Fibroblast of the aortic adventitia (primary cell): ENCODE data around the gene DPEP3. TPM values are rescaled to one million over a fixed set of nuclear protein-coding genes. Genes with fewer than 3 reads are reported as not detected.
"Not testable (repeated sequence)": the region's sequence is repeated elsewhere in the genome, so short reads cannot be mapped to it uniquely, and the experiment has no call there.

Source experiments
- DNase-seq: peaks from one replicate; pipeline ENCODE4 v3.0.0-alpha.2; 2010; ENCODE audit warnings: low read depth
- H3K4me3 ChIP-seq: 2 replicates; pipeline ENCODE4 v1.5.1; 2011; ENCODE audit warnings: low read depth, mild to moderate bottlenecking, control low read depth, low read length, moderate library complexity
- total RNA-seq: library from RNA; depleted of rRNA; stranded (reverse); fragments of >200 nt; gene quantifications from 2 replicates; pipeline ENCODE4 v1.2.3, GENCODE V29; 2012; ENCODE audit warnings: low replicate concordance
- TF ChIP-seq, protein P1 (sequence below): IDR thresholded peaks from 2 replicates; pipeline ENCODE4 v1.5.1; 2011; ENCODE audit warnings: mild to moderate bottlenecking, low read length, control low read depth, inconsistent platforms; ENCODE audit not compliant: insufficient read depth

Gene DPEP3
- total RNA-seq, 1 donor = not detected

DNA sequence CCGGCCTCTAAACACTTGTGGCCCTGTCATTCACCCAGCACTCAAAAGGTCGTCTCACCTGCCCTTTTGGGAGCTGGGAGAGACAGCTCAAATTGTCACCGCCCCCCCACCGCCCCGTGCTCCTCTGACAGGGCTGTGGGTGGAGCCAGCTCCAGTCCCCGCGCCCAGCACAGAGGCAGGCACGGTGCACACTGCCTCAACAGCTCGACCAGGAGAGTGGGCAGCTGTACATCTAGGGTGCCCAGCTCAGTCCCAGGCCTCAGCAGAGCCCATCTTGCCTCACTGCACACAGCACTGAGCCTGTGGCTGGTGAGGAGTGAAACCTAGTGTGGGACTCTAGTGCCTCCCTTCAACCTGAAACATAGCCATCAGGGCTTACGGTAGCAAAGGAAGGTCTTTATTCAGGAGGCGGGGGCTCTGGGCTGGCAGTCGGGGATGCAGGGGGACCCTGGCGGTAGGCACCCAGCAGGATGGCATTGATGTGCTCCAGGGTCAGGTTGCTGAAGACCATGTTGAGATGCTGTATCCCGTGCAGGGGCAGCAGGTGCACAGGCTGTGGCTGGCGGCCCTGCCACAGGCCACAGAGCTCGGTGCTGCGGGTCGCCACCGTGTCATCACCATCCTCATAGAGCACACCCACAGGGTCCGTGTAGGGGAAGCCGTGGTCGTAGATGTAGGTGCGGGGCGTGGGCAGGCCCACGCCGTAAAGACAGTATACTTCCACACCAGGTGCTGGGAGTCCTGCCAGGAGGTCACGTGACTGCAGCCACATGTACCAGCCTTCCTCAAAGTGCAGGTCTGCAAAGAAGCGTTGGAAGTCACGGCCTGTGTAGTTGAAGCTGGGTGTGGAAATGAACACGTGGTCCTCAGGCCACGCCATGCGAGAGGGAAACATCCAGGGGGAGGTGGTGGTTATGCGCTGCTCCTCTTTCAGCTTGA is 40.5 kb downstream of the DPEP3 start:
- no peak overlapping the region for H3K4me3 ChIP-seq
- TF ChIP-seq, protein P1, sequence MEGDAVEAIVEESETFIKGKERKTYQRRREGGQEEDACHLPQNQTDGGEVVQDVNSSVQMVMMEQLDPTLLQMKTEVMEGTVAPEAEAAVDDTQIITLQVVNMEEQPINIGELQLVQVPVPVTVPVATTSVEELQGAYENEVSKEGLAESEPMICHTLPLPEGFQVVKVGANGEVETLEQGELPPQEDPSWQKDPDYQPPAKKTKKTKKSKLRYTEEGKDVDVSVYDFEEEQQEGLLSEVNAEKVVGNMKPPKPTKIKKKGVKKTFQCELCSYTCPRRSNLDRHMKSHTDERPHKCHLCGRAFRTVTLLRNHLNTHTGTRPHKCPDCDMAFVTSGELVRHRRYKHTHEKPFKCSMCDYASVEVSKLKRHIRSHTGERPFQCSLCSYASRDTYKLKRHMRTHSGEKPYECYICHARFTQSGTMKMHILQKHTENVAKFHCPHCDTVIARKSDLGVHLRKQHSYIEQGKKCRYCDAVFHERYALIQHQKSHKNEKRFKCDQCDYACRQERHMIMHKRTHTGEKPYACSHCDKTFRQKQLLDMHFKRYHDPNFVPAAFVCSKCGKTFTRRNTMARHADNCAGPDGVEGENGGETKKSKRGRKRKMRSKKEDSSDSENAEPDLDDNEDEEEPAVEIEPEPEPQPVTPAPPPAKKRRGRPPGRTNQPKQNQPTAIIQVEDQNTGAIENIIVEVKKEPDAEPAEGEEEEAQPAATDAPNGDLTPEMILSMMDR = no peak
- no peak for DNase-seq

DNA sequence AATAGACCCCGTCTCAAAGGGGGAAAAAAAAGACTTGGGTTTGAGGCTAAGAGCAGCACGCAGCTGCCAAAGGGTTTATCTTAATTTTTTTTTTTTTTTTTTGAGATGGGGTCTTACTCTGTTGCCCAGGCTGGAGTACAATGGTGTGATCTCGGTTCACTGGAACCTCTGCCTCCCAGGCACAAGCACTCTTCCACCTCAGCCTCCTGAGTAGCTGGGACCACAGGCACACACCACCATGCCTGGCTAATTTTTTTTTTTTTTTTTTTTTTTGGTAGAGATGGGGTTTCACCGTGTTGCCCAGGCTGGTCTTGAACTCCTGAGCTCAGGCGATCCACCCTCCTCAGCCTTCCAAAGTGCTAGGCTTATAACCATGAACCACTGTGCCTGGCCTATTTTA is 42.6 kb downstream of the DPEP3 start:
- not testable (repeated sequence) for H3K4me3 ChIP-seq, DNase-seq

DNA sequence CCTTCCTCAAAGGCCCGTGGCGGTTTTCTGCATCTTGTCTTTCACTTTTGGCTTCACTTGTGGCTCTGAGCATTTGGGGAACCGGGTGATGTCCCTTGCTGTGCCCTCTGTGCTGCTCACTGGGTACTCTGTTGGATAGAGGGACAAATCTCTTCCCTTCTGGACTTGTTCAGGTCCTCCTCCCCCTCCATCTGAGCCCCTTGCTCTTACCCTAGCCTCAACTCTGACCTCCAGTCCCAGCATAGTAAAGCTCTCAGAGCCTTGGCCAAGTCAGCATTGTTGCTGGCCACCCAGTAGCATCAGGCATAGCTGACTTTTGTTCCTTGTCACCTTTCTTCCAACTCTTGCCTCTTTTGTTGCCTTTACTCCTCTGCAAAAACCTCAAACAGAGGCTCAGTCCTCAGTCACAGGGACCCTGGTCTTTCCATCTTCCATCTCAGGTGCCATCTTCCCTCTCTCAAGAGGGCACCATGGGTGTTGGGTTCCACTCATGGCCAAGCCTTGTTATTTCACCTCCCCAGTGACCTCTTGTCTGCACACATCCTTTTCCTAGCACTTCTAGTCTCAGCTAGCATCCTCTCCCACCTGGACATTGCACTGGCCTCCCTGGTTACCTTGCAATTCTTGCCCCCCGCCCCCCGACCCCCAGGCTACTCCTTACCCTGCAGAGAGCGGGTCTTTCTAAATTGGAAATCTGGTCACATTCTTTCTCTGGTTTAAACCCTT is 43.3 kb downstream of the DPEP3 start:
- H3K4me3 ChIP-seq = peak overlapping the region; percentile 96
- TF ChIP-seq, protein P1 = no peak
- no peak for DNase-seq

DNA sequence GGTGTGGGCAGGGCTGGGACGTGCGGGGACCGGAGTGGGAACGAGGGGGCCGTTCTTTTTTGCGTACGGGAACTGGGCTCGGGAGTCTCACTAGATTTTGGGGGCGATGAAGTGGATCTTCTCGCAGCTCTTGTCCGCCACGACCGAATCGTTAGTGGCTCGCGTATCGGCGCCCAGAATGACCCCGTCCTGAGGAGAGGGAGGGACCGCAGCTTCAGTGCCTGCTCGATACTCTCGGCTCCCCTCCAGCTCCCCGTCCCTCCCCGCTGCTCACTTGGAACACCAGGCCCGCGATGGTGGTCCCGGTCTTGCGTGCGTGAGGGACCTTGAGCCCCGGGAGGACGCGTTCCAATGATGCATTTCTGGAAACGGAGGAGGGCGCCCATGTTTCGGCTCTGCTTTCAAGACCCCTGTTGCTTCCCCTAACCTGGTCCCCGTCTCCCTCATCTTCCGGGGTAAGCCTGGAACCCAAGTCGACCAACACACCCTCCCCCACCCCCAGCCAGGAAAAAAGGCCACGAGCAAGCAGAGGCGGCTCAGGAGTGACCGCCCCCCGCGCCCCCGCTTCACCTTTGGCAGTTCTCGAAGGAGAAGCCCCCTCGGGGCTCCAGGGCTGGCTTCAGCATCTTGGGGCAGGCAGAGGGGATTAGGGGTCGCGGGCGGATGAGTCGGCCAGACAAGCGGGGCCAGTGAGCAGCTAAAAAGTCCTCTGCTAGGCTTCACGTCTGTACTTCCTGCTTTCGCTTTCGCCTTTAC is 44.0 kb downstream of the DPEP3 start, which contains the start of gene PSMB10:
Gene PSMB10, minus strand, starts transcription at position 727 of the 756 bp plus-strand sequence. Its CDS starts 101 bp downstream, at position 626.
- DNase-seq = peak; percentile 73
- peak within 1 kb of the TSS; percentile 96 for H3K4me3 ChIP-seq
- TF ChIP-seq, protein P1 = no peak

DNA sequence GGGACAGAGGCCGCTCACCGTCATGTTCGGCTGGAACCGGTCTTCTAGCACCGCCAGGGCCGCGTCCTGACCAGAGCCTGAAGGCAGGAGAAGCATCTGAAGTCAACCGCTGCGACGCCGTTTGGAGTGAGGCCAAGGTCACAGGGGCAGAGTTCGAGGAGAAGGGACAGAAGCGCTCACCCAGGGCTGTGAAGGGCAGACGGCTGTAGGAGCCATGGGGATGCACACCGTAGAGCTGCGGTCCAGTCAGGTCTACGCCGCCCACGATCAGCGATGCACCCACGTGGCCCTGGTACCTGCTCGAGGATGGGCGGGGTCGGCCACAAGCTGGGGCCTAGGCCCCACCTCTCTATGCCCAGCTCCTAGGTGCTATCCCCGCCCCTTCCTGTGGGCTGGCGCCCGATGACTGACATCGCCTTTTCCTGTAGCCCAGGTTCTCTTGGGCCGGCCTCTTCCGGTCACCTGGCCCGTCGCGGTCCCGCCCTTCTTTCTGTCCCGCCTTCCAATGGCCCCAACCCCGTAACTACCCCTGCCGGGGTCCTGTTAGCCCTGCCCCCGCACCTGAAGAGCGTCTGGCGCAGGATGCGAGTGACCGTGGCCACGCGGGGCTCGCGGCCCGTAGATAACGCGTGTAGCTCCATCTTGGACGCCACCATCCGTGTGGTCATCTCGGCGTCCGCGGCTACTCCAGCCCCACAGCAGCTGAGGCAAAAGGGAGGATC is 44.7 kb downstream of the DPEP3 start:
- peak overlapping the region; percentile 96 for H3K4me3 ChIP-seq
- peak; percentile 85 for DNase-seq
- TF ChIP-seq, protein P1 = no peak

DNA sequence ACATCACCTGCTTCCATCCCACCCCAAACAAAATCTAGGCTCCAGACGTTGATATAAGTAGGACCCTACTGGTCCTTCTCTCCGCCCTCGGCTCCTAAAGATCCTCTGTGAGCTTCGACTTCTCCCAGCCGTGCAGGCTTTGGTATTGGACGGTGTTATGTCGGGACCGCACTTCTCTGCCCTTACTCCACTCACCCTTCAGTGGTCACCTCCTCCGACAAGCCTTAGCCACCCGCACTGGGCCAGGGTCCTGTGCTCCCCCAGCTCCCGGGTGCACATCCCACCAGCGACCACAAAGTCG is 45.2 kb downstream of the DPEP3 start:
- no peak for DNase-seq
- TF ChIP-seq, protein P1 = no peak
- H3K4me3 ChIP-seq = peak overlapping the region; percentile 96
